OCI-M2 (cell line): ENCODE measurements around the gene XK.
A peak's percentile ranks its signal among the peaks of the same experiment; 100 is the strongest.

Experiments
- DNase-seq: peaks from one replicate; lab custom pipeline; 2025; ENCODE audit not compliant: unreplicated experiment; lab: John Stamatoyannopoulos, UW

XK gene

DNA sequence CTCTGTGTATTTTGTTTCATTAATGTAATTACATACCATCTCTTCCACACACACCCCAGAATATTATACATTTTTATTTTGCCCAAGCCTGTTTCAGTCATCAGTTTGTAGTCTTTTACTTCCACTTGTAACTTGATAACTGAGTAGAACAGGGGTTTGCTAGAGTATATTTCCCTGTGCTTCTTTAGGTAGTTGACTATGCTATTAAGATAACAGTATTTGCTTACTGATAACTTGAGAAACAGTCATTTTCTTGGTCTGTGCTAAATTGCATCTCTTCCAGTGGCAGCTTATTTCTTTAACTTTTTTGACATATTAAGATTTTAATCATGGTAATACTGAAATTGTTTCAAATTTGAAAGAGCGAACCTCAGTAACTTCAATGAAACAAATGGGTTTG lies 7.0 kb upstream of the XK start:
- no peak for DNase-seq

DNA sequence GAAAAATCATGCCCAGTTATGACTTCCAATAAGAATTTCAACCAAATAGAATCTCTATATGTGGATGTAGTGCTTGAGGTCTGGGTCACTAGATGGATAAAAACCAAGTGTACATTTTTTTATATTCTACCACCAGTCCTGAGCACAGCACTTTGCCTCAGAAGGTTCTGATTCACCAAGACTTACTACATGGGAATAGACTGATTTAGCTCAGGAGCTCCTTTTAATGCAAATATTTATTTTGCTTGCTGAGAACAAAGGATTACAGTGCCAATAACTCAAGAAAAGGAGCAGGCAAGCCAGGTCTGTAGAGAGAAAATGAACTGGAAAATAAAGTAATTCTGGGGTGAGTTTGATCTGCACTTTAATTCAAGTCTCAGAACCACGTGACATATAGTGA lies 6.4 kb upstream of the XK start:
- DNase-seq: no peak

DNA sequence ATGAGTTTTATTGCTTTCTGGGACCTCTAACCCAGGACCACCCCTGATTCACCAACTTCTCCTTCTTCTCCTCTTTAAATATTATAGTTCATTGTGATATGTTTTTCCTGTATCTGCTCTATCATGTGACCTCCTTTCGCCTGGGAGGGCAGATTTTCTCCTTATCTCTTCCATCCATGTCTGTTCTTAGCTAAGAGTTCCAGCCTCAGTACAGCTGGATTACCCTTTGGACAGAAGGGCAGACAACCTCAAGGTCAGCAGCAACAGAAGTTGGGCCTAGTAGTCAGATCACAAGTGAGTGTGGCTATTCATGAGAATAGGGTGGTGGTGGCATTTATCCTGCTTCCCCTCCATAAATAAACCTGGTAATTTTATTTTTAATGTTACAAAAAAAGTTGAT lies 5.7 kb upstream of the XK start:
- peak; percentile 34 for DNase-seq

DNA sequence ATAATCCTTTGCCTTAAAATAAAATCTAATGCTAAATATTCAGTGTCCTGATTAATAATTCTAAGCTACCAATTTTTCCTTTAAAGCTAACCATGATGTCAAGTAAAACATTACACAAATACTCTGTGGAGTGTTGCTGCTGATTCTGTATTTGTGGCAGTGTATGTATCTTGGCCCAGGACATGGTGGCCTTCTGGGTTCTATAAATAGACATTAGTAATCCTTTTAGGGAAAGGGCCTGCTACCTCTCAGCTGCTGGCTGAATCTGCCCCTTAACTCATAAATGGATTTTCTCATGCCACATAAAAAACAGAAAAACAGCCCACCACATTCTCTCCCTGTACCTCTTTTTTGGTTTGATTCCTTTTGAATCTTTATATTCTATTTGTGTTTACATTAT lies 1.2 kb upstream of the XK start:
- no peak for DNase-seq

DNA sequence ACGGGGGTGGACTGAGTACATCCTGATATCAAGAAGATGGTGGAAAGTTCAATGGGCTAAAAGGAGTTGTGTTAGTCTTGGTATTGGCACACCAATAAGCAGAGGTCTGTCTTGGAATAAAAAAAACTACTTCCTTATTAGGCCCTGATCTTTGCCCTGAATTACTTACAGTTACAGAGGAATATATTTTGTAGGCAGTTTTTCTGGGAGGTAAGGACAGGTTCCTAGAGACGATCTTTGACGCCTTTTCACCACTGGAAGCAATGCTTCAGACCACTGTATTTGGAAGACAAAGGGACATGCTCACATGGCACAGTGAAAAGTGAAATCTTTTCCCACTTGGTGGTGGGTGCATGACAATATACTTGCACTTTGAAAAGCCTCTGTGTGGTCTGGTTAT lies 618 bp upstream of the XK start:
- DNase-seq: no peak

GRCh38 chrX:37686369-37686995 lies 891 bp downstream of the XK start:
- DNase-seq: no peak

DNA sequence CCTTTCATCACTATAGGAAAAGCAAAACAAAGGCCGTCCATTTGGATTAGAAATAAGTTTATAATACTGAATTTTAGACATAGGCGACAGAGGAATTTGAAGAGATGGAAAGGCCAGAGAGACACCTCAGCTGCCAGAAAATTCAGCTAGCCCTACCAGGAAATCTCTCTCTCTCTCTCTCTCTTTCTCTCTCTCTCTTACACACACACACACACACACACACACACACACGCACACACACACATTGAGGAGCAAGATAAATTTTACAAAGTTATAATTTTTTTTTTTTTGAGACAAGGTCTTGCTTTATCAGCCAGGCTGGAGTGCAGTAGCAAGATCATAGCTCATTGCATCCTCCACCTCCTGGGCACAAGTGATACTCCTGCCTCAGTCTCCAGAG lies 1.4 kb downstream of the XK start:
- no peak for DNase-seq

- DNase-seq: no peak
These were observed 4.5 kb downstream of the XK start for GRCh38 chrX:37690119-37690518.

DNA sequence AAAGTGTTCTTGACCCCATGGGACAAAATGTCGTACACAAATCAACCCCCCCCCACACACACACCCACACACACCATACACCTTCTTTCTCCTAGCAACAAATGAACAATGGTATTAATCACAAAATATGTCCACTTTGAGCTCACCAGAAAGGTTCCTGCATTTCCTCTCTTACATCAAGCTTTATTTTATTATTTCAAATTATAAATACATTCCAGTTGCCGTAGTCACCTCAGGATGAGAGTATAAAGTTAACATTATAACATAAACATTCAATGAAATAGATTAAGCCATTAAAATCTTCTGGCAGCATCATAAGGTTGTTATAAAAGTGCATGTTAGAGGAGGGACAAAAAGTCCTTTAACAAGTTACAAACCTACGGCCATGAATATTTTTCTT lies 7.3 kb downstream of the XK start:
- DNase-seq: no peak

- DNase-seq: no peak
These were observed 11.7 kb downstream of the XK start for GRCh38 chrX:37697169-37697760.

DNA sequence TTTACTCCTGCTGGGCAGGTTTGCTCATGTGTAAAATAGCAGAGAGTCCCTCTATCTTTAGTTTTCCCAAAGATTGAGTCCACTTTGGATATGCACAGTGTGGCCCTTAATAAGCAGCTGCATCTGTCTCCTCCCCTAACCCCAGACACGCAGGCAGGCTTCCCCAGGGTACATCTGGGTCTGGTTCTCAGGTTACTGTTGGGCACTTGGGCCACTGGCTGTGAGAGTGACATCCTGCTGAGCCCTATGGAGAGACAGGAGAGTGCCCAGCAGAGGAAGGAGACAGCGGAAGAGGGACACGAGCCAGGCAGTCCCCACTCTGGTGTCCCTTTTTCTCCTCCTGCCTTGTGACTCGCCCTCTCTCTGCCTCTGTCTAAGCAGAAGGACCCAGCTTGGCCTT lies 16.0 kb downstream of the XK start:
- DNase-seq: no peak

- no peak for DNase-seq
These were observed 26.4 kb downstream of the XK start for GRCh38 chrX:37711991-37712390.

- DNase-seq: no peak
These were observed 26.9 kb downstream of the XK start for GRCh38 chrX:37712458-37712857.

- DNase-seq: no peak
These were observed 28.9 kb downstream of the XK start for GRCh38 chrX:37714479-37714878.

DNA sequence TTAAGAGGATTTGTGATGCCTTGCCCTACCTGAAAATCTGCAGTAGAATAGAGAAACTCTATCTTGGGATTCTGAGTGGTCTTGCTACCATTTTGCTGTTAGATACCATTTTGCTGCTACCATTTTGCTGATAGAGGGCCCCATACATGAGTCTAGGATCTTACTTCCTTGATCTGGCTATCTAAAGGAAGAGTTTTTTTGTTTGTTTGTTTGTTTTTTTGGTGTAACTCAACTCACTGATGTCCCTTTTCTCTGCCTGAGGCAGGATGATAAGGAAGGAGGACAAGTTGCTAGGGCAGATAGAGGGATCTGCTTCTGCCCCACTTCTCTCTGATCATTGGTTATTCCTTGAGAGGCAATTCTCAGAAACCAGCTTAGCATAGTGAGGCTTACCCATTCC lies 31.0 kb downstream of the XK start:
- no peak for DNase-seq

DNA sequence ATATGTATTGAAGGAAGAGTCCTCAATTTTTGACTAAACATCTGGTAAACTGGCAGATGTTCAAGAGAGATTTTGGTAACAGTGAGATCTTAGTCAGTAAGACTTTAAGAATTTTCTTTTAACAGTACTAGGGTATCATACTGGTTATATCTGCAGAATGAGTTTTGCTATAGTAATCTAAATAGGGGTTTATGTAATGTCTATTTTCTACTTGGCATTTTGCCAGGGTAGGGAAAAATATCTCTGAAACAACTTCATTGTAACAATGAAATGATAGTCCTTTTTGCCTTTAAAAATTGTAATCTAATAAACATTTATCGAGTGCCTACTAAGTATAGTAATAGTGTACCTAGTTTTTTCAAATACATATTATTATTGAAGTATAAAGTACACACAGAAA lies 32.1 kb downstream of the XK start:
- DNase-seq: no peak

DNA sequence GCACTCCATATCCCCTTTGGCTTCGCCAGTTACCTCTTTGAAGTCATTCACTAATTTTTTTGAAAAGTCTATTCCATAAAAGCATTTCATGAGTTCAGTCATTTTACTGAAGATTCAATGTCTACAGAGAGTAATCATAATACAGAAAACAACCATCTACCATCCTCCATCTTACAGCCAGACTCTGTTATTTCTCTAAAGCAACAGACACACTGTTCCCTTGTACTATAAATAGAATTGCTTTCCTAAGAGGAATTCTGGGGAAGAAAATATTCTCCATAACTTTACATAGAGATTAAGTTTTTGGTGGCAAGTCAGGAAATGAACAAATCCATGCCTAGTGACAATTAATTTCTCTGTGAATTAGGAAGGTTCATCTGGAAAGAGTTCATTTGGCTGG lies 37.0 kb downstream of the XK start:
- no peak for DNase-seq

DNA sequence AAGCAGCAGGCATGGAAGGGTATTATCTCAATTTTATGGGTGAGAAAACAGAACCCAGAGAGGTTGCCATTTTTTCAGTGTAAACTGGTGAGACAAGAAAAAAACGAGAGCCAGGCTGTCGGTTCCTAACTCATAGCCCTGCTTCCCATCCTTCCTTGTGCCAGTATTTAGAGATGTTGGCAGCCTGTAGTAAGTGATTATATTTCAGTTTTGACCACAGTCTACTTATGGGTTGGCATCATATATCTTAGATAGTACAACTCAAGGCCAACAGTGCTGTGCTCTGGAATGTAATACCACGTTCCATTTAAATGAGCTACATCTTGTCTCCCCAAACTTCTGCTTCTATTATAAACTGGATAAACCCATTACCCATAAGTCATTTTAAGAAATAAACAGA lies 40.8 kb downstream of the XK start:
- DNase-seq: no peak

DNA sequence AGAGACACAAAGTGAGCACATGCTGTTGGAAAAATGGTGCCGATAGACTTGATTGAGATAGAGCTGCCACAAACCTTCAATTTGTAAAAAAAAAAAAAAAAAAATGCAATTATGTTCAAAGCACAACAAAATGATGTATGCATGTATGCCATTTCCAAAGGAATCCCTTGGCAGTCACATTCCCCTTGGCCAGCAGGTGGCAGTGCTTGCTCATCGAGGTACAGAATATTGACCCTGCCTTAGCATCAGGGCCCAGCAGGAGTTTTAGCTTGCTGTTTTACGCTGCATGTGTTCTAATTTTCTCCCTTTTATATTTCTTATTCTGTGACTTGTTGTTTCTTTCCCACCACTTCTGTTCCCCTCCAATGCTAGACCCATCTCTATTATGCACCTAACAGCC lies 59.8 kb downstream of the XK start:
- peak; percentile 11 for DNase-seq

GRCh38 chrX:37745835-37746217 lies 60.2 kb downstream of the XK start:
- no peak for DNase-seq

DNA sequence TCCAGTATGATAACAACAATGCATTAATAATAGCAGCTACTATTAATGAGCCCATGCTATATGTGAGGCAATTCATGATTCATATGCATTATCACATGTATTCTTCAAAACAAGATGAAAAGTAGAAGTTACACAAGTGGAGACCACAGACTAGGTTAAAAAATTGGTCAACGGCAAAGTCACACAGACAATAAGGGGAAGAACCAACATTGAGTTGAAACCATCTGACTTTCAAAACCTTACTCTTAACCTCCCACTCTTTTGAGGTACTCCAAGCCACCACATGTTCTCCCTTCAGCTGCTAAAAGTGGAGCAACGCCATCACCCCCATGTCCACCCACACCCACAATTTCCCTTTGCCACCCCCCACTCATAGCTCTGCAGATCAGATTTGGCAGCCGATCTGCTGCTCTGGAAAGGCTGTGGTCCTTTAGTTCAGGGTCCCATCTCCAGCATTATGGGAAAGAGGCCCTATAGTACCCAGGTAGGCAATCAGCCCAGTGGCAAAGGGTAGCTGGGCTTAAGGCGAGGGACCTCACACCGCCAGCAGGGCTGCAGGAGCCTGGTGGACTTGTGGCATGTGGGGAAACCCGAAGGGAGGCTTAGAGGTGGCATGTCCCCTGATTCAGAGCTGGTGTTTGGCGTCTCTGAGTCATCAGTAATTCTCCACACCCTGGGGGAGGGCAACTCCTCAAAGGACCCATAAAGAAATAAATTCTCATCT lies 60.8 kb downstream of the XK start:
- no peak for DNase-seq

DNA sequence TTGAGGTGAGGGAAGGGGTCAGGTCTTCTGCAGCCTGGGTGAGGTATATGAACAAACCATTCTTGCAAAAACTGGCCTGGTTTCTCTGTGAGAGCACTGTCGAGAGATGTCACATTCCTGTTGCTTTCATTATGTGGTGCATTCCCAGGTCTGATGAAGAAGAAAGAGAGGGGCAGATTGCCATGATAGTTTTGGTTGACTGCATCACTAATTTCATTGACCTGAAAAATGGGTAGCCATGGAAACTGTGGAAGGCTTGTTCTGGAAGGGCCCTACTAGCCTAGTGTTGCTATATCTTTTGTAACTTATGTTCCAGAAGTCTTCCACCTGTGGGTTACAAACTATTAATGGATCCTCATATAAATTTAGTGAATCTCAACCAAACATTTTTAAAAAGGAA lies 61.4 kb downstream of the XK start:
- DNase-seq: no peak

DNA sequence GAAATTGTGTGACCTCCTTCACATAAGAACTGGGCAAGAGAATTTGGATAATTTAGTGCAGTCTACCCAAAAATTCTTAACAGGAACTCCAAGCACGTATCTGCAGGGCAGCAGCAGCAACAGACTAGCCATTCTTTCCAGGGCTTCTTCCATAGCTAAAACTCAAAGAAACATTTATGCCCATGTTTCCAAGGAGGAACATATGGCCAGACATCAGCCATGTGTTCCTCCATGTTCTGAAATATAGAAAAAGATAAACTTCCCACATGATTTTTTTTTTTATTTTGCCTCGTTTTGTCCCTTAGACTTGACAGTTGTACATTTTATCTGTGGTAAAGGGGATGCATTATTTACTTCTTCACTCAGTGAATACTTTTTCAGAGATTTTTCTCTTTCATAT lies 66.7 kb downstream of the XK start:
- no peak for DNase-seq
